Cardiac fibroblast (primary cell): ENCODE results near the gene SOX15.
"Not testable (repeated sequence)": the region's sequence is repeated elsewhere in the genome, so short reads cannot be mapped to it uniquely, and the experiment has no call there.

Experiments used
- DNase-seq, 2 donors: peaks; one replicate each; pipeline versions ENCODE4 v3.0.0 to v3.0.0-alpha.2; 2010; ENCODE audit warnings: low read depth in 2 of 2
- H3K4me3 ChIP-seq, 2 donors: replicated peaks in 1 of 2; 1 replicate in 1 of 2; 2 replicates in 1 of 2; pipeline ENCODE4 v1.5.1; 2011; ENCODE audit warnings: low read depth in 2 of 2, low read length in 2 of 2, mild to moderate bottlenecking in 2 of 2, moderate library complexity in 1 of 2
- CTCF ChIP-seq: IDR thresholded peaks from one replicate; pipeline ENCODE4 v1.5.1; 2011; ENCODE audit warnings: low read depth, mild to moderate bottlenecking, low read length, inconsistent platforms

SOX15 gene

GRCh38 chr17:7629939-7630571 is 40.2 kb upstream of the SOX15 start, which contains the start of gene SHBG:
Gene SHBG, plus strand, starts transcription at chr17:7630135. Its CDS starts 38 bp downstream, at chr17:7630173.
- no peak within 1 kb of the TSS for H3K4me3 ChIP-seq
- no peak for DNase-seq
- no peak for TF ChIP-seq CTCF

GRCh38 chr17:7627250-7628121 is 37.6 kb upstream of the SOX15 start, which contains the start of gene SAT2:
Gene SAT2, minus strand, starts transcription at chr17:7627821. Its CDS starts 186 bp downstream, at chr17:7627635.
- no peak for TF ChIP-seq CTCF
- peak within 1 kb of the TSS; percentile 81 to 84 for H3K4me3 ChIP-seq
- DNase-seq: peak; percentile 96 to 97

GRCh38 chr17:7626956-7627249 is 37.0 kb upstream of the SOX15 start:
- no peak for DNase-seq
- TF ChIP-seq CTCF: no peak

GRCh38 chr17:7626307-7626706 is 36.4 kb upstream of the SOX15 start:
- DNase-seq: no peak
- H3K4me3 ChIP-seq: peak overlapping the region in 1 of 2 donors; percentile 81
- TF ChIP-seq CTCF: no peak

More at GRCh38 chr17:7626956-7627249, 37.0 kb upstream of the SOX15 start:
- peak overlapping the region; percentile 81 to 84 for H3K4me3 ChIP-seq

GRCh38 chr17:7625749-7626148 is 35.9 kb upstream of the SOX15 start:
- not testable (repeated sequence) for H3K4me3 ChIP-seq, DNase-seq

GRCh38 chr17:7623661-7624060 is 33.8 kb upstream of the SOX15 start:
- no peak for DNase-seq
- no peak overlapping the region for H3K4me3 ChIP-seq
- TF ChIP-seq CTCF: no peak

GRCh38 chr17:7620835-7621234 is 30.9 kb upstream of the SOX15 start:
- no peak overlapping the region for H3K4me3 ChIP-seq
- TF ChIP-seq CTCF: no peak
- no peak for DNase-seq
